SK-N-SH treated with all-trans-retinoic acid at 6 μM for 48 hours (cell line): ENCODE results near the gene POLR3B.

Source experiments
- TCF4 ChIP-seq: fragments of 250-450 bp; sonication (Bioruptor Pico); IDR thresholded peaks from 2 replicates; pipeline ENCODE4 v1.8.0; 2021; ENCODE audit warnings: mild to moderate bottlenecking, moderate library complexity, borderline replicate concordance
- ZC3H10 ChIP-seq: fragments of 250-450 bp; sonication (Bioruptor Pico); IDR thresholded peaks from 2 replicates; pipeline ENCODE4 v1.5.1; 2021; ENCODE audit warnings: mild to moderate bottlenecking, moderate library complexity
- ZFP30 ChIP-seq: fragments of 450-650 bp; formaldehyde crosslinking; IDR thresholded peaks from 2 replicates; pipeline ENCODE4 v1.5.0; 2022; ENCODE audit warnings: mild to moderate bottlenecking, moderate library complexity
- ZNF565 ChIP-seq: fragments of 450-650 bp; formaldehyde crosslinking; conservative IDR thresholded peaks from 2 replicates; pipeline ENCODE4 v1.5.0; 2020; ENCODE audit warnings: low read depth, mild to moderate bottlenecking, moderate library complexity
- ZNF70 ChIP-seq: fragments of 450-650 bp; formaldehyde crosslinking; IDR thresholded peaks from 2 replicates; pipeline ENCODE4 v1.5.0; 2020; ENCODE audit warnings: mild to moderate bottlenecking, moderate library complexity
- ZNF8 ChIP-seq: fragments of 450-650 bp; formaldehyde crosslinking; IDR thresholded peaks from 2 replicates; pipeline ENCODE4 v1.5.0; 2020; ENCODE audit warnings: mild to moderate bottlenecking, moderate library complexity
- TF ChIP-seq, protein P1 (sequence below): fragments of 250-450 bp; sonication (Bioruptor Pico); IDR thresholded peaks from 2 replicates; pipeline ENCODE4 v1.8.0; 2020; ENCODE audit warnings: mild to moderate bottlenecking, moderate library complexity, borderline replicate concordance
- TF ChIP-seq, protein P2 (sequence below): fragments of 250-450 bp; sonication (Bioruptor Pico); IDR thresholded peaks from 2 replicates; pipeline ENCODE4 v1.8.0; 2021; ENCODE audit warnings: low read depth, mild to moderate bottlenecking, moderate library complexity, borderline replicate concordance
- TF ChIP-seq, protein P3 (sequence below): fragments of 250-450 bp; sonication (Bioruptor Pico); IDR thresholded peaks from 2 replicates; pipeline ENCODE4 v1.5.1; 2021; ENCODE audit warnings: mild to moderate bottlenecking, moderate library complexity
- TF ChIP-seq, protein P4 (sequence below): fragments of 250-450 bp; sonication (Bioruptor Pico); IDR thresholded peaks from 2 replicates; pipeline ENCODE4 v1.5.1; 2020; ENCODE audit warnings: low read depth, mild to moderate bottlenecking, moderate library complexity

DNA sequence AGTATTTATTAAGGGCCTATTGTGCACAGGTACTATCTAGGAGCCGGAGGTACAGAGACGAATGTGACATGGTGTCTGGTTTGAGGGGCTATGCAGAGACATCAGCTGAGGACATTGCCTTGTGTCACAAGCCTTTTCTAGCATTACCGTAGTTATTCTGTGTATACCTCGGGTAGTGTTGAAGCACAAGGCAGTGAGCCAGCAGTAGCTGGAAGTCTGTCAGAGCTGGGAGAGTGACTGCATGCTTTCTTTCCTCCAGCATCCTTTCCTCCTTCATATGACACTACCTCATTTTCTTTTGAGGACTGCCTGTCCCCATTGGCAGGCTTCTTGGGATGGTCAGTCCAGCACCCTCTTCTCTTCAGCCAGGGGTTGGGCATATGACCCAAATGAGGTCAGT, 77.0 kb downstream of the POLR3B start:
- TF ChIP-seq, protein P1, sequence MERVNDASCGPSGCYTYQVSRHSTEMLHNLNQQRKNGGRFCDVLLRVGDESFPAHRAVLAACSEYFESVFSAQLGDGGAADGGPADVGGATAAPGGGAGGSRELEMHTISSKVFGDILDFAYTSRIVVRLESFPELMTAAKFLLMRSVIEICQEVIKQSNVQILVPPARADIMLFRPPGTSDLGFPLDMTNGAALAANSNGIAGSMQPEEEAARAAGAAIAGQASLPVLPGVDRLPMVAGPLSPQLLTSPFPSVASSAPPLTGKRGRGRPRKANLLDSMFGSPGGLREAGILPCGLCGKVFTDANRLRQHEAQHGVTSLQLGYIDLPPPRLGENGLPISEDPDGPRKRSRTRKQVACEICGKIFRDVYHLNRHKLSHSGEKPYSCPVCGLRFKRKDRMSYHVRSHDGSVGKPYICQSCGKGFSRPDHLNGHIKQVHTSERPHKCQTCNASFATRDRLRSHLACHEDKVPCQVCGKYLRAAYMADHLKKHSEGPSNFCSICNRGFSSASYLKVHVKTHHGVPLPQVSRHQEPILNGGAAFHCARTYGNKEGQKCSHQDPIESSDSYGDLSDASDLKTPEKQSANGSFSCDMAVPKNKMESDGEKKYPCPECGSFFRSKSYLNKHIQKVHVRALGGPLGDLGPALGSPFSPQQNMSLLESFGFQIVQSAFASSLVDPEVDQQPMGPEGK (CRISPR knock-in tag) = no peak
- TF ChIP-seq ZC3H10 (CRISPR knock-in tag) = no peak
- TF ChIP-seq, protein P2, sequence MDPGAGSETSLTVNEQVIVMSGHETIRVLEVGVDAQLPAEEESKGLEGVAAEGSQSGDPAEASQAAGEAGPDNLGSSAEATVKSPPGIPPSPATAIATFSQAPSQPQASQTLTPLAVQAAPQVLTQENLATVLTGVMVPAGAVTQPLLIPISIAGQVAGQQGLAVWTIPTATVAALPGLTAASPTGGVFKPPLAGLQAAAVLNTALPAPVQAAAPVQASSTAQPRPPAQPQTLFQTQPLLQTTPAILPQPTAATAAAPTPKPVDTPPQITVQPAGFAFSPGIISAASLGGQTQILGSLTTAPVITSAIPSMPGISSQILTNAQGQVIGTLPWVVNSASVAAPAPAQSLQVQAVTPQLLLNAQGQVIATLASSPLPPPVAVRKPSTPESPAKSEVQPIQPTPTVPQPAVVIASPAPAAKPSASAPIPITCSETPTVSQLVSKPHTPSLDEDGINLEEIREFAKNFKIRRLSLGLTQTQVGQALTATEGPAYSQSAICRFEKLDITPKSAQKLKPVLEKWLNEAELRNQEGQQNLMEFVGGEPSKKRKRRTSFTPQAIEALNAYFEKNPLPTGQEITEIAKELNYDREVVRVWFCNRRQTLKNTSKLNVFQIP (CRISPR knock-in tag) = no peak
- TF ChIP-seq ZFP30 (CRISPR knock-in tag) = no peak
- TF ChIP-seq, protein P3, sequence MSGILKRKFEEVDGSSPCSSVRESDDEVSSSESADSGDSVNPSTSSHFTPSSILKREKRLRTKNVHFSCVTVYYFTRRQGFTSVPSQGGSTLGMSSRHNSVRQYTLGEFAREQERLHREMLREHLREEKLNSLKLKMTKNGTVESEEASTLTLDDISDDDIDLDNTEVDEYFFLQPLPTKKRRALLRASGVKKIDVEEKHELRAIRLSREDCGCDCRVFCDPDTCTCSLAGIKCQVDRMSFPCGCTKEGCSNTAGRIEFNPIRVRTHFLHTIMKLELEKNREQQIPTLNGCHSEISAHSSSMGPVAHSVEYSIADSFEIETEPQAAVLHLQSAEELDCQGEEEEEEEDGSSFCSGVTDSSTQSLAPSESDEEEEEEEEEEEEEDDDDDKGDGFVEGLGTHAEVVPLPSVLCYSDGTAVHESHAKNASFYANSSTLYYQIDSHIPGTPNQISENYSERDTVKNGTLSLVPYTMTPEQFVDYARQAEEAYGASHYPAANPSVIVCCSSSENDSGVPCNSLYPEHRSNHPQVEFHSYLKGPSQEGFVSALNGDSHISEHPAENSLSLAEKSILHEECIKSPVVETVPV = no peak
- TF ChIP-seq TCF4 (CRISPR knock-in tag) = no peak
- TF ChIP-seq ZNF565 (CRISPR knock-in tag) = no peak
- TF ChIP-seq ZNF8 = no peak
- TF ChIP-seq ZNF70 (CRISPR knock-in tag) = no peak
- TF ChIP-seq, protein P4, sequence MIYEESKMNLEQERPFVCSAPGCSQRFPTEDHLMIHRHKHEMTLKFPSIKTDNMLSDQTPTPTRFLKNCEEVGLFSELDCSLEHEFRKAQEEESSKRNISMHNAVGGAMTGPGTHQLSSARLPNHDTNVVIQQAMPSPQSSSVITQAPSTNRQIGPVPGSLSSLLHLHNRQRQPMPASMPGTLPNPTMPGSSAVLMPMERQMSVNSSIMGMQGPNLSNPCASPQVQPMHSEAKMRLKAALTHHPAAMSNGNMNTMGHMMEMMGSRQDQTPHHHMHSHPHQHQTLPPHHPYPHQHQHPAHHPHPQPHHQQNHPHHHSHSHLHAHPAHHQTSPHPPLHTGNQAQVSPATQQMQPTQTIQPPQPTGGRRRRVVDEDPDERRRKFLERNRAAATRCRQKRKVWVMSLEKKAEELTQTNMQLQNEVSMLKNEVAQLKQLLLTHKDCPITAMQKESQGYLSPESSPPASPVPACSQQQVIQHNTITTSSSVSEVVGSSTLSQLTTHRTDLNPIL (CRISPR knock-in tag) = no peak
